Measurements from ENCODE around the gene CDT1. TPM values are rescaled to one million over a fixed set of nuclear protein-coding genes. Genes with fewer than 3 reads are reported as not detected.

The CDT1 gene
- total RNA-seq, 4 donors from 2014 or later = 0.31 to 2.5 (median 0.42) TPM; not detected in 1

DNA sequence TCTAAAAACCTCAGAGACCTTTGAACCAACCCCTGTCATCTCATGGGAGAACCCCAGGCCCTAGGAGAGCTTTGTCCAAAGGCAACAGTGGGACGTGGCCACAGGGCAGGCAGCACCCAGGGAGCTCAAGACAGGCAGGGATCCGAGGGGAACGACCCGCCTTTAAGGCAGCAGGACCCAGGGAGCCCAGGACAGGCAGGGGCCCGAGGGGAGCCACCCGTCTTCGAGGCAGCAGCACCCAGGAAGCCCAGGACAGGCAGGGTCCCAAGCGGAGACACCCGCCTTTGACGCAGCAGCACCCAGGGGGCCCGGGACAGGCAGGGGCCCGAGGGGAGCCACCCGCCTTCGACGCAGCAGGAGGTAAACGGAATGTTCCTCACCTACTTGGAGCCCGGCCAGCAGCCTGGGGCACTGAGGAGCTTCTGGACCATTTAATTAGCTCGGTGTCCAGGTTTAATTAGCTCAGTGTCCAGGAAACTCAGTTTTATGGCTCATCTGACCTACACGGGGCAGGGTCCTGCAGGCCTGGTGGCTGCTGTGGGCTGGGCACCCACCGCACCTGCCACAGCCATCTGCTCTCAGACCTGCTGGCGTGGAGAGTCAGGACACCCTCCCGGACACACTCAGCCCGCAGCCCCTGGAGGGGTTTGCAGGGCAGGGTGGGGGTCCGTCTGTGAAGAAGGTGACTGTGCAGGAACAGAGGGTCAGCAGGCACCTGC, 43.0 kb upstream of the CDT1 start:
- no peaks in the 10 kb centered on the region for H3K36me3 ChIP-seq
- no peaks in the 10 kb centered on the region for H3K4me1 ChIP-seq
- TF ChIP-seq POLR2A (IDR thresholded peaks at IDR 0.05) = no peak
- TF ChIP-seq, protein P1, sequence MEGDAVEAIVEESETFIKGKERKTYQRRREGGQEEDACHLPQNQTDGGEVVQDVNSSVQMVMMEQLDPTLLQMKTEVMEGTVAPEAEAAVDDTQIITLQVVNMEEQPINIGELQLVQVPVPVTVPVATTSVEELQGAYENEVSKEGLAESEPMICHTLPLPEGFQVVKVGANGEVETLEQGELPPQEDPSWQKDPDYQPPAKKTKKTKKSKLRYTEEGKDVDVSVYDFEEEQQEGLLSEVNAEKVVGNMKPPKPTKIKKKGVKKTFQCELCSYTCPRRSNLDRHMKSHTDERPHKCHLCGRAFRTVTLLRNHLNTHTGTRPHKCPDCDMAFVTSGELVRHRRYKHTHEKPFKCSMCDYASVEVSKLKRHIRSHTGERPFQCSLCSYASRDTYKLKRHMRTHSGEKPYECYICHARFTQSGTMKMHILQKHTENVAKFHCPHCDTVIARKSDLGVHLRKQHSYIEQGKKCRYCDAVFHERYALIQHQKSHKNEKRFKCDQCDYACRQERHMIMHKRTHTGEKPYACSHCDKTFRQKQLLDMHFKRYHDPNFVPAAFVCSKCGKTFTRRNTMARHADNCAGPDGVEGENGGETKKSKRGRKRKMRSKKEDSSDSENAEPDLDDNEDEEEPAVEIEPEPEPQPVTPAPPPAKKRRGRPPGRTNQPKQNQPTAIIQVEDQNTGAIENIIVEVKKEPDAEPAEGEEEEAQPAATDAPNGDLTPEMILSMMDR (IDR thresholded peaks at IDR 0.05 in 4 of 5, conservative IDR thresholded peaks at IDR 0.05 in 1 of 5) = no peak
- no peak overlapping the region for H3K27ac ChIP-seq
- DNase-seq = no peak
- peaks cover 0 to 6% (median 5%) of the 10 kb centered on the region in 3 donors for H3K27me3 ChIP-seq
- ATAC-seq = no peak
- intact Hi-C loops (cut with DNase I; ENCODE audit: low total_unique reads) (no loop called here), in situ Hi-C loops (cut with MboI; ENCODE audit: low sequenced_read_pairs in 4 of 4) (no loop called here)
- no peaks in the 10 kb centered on the region for H3K9me3 ChIP-seq
- H3K4me3 ChIP-seq = no peak overlapping the region

GRCh38 chr16:88761143-88761534, 42.5 kb upstream of the CDT1 start:
- in situ Hi-C loops (cut with MboI; ENCODE audit: low sequenced_read_pairs in 4 of 4) = no loop called here
- Histone ChIP-seq H3K27ac (no peak overlapping the region), H3K4me1 (no peaks in the 10 kb centered on the region), H3K4me3 (no peak overlapping the region), H3K9me3 (no peaks in the 10 kb centered on the region), H3K27me3 (peaks cover 0 to 6% (median 5%) of the 10 kb centered on the region in 3 donors), H3K36me3 (no peaks in the 10 kb centered on the region)
- no peak for TF ChIP-seq POLR2A (IDR thresholded peaks at IDR 0.05)
- TF ChIP-seq, protein P1 (IDR thresholded peaks at IDR 0.05 in 4 of 5, conservative IDR thresholded peaks at IDR 0.05 in 1 of 5) = no peak
- intact Hi-C loops (cut with DNase I; ENCODE audit: low total_unique reads) = no loop called here
- ATAC-seq (no peak), DNase-seq (no peak)

DNA sequence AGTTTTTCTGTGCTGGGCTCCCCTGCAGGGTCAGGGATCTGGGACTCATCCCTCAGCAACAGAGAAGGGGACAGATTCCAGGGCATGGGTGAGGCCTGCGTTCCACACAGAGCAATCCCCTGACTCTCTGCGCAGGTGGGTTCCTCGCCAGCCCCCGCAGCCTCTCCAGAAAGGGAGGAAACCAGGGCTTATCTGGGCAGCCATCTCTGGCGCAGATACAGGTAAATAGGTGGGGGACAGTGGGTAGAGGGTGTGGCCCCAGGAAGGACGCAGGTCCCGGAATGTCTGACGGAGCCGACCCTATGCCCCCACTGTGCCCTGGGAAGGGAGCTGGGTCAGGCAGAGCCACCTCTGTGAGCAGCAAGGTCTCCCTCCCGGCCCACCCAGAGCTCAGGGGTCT, 41.8 kb upstream of the CDT1 start:
- in situ Hi-C loops (cut with MboI; ENCODE audit: low sequenced_read_pairs in 4 of 4) (no loop called here), intact Hi-C loops (cut with DNase I; ENCODE audit: low total_unique reads) (no loop called here)
- TF ChIP-seq POLR2A (IDR thresholded peaks at IDR 0.05) = no peak
- TF ChIP-seq, protein P1 (IDR thresholded peaks at IDR 0.05 in 4 of 5, conservative IDR thresholded peaks at IDR 0.05 in 1 of 5) = no peak
- Histone ChIP-seq H3K36me3 (no peaks in the 10 kb centered on the region), H3K27ac (no peak overlapping the region), H3K27me3 (peaks cover 0 to 6% (median 5%) of the 10 kb centered on the region in 3 donors), H3K4me3 (no peak overlapping the region), H3K4me1 (no peaks in the 10 kb centered on the region), H3K9me3 (no peaks in the 10 kb centered on the region)
- DNase-seq = no peak
- no peak for ATAC-seq

- H3K27me3 ChIP-seq = peaks cover 0 to 6% (median 5%) of the 10 kb centered on the region in 3 donors
- in situ Hi-C loops (cut with MboI; ENCODE audit: low sequenced_read_pairs in 4 of 4) (no loop called here), intact Hi-C loops (cut with DNase I; ENCODE audit: low total_unique reads) (no loop called here)
- TF ChIP-seq, protein P1 (IDR thresholded peaks at IDR 0.05 in 4 of 5, conservative IDR thresholded peaks at IDR 0.05 in 1 of 5) = no peak
- TF ChIP-seq POLR2A (IDR thresholded peaks at IDR 0.05) = no peak
- no peak overlapping the region for H3K27ac ChIP-seq
- no peaks in the 10 kb centered on the region for H3K4me1 ChIP-seq
- ATAC-seq (no peak), DNase-seq (no peak)
- H3K4me3 ChIP-seq = no peak overlapping the region
- H3K36me3 ChIP-seq = no peaks in the 10 kb centered on the region
- H3K9me3 ChIP-seq = no peaks in the 10 kb centered on the region
Observed at GRCh38 chr16:88762258-88762870, 41.2 kb upstream of the CDT1 start.
